Measurements from ENCODE around the gene CIT.

DNA sequence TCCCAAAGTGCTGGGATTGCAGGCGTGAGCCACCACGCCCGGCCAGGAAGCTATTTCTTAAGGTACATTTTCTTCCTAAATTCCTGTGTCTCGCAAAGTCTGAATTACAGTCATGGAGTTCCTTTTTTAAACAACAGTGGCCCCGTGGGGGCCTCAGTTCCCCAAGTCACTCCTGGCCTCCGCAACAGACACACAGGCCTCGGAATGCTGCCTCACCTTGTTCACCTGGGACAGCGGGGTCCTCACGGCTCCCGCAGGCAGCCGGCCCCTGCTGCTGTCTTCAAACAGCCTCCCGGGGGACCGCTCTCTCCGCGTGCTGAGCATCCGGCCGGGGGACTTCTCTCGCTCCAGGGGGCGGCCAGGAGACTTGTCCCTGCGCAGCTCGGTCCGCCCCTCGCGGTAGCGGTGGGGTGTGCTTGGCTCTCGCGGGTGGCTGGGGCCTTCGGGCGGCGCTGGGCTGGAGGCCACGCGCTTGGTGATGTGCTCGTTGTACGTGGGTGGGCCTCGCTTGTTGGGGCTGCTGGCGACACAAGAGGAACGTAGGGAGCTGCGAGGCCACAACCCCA is 187.1 kb downstream of the CIT start:
- TF ChIP-seq, protein P1, sequence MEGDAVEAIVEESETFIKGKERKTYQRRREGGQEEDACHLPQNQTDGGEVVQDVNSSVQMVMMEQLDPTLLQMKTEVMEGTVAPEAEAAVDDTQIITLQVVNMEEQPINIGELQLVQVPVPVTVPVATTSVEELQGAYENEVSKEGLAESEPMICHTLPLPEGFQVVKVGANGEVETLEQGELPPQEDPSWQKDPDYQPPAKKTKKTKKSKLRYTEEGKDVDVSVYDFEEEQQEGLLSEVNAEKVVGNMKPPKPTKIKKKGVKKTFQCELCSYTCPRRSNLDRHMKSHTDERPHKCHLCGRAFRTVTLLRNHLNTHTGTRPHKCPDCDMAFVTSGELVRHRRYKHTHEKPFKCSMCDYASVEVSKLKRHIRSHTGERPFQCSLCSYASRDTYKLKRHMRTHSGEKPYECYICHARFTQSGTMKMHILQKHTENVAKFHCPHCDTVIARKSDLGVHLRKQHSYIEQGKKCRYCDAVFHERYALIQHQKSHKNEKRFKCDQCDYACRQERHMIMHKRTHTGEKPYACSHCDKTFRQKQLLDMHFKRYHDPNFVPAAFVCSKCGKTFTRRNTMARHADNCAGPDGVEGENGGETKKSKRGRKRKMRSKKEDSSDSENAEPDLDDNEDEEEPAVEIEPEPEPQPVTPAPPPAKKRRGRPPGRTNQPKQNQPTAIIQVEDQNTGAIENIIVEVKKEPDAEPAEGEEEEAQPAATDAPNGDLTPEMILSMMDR (conservative IDR thresholded peaks at IDR 0.05; ENCODE audit: low read depth, low read length), result no peak
- no peak for TF ChIP-seq EZH2phosphoT487 (IDR thresholded peaks at IDR 0.05; ENCODE audit: borderline replicate concordance, low read length)
